Uterus (tissue), 2 donors: ENCODE results near the gene ME1.

Experiments used
- CTCF ChIP-seq, 4 experiments: fragments of 200-600 bp in 2 of 4; fragments of 450-650 bp in 2 of 4; sonication (generic) in 2 of 4; IDR thresholded peaks; one replicate each; pipeline ENCODE4 v1.5.1; 2016 to 2019; ENCODE audit warnings: antibody characterized with exemption in 4 of 4, mild to moderate bottlenecking in 2 of 4, moderate library complexity in 1 of 4
- POLR2A ChIP-seq, 2 donors: fragments of 450-650 bp; IDR thresholded peaks; one replicate each; pipeline ENCODE4 v1.6.1; 2016; ENCODE audit warnings: antibody characterized with exemption in 2 of 2, mild to moderate bottlenecking in 1 of 2, moderate library complexity in 1 of 2

GRCh38 chr6:83370567-83370966 lies 60.3 kb downstream of the ME1 start:
- TF ChIP-seq POLR2A (IDR thresholded peaks at IDR 0.05) (no peak), CTCF (IDR thresholded peaks at IDR 0.05) (no peak)
